Mucosa of stomach (tissue), 1 donor: Measurements from ENCODE around the gene SPIN4.

ENCODE experiments used
- H3K27me3 ChIP-seq: one replicate; pipeline ENCODE4 v1.7.0; 2013; ENCODE audit warnings: mild to moderate bottlenecking, low read length; ENCODE audit not compliant: control insufficient read depth, insufficient read depth
- H3K36me3 ChIP-seq: one replicate; pipeline ENCODE4 v1.7.0; 2013; ENCODE audit warnings: low read length; ENCODE audit not compliant: control insufficient read depth, insufficient read depth
- H3K4me1 ChIP-seq: one replicate; pipeline ENCODE4 v1.7.0; 2013; ENCODE audit warnings: mild to moderate bottlenecking, low read length; ENCODE audit not compliant: control insufficient read depth, insufficient read depth
- H3K4me3 ChIP-seq: one replicate; pipeline ENCODE4 v1.7.0; 2013; ENCODE audit warnings: low read length
- H3K9ac ChIP-seq: one replicate; pipeline ENCODE4 v1.7.0; 2013; ENCODE audit warnings: mild to moderate bottlenecking, low read length, moderate library complexity
- H3K9me3 ChIP-seq: one replicate; pipeline ENCODE4 v1.7.0; 2013; ENCODE audit warnings: mild to moderate bottlenecking, low read length, moderate library complexity; ENCODE audit not compliant: control insufficient read depth
- donor health status: Pancreatic carcinoma.

Gene SPIN4

GRCh38 chrX:63330681-63331080, 20.5 kb downstream of the SPIN4 start:
- H3K27me3 ChIP-seq, result no peaks in the 10 kb centered on the region
- H3K9me3 ChIP-seq, result no peaks in the 10 kb centered on the region
- H3K9ac ChIP-seq, result no peak overlapping the region

GRCh38 chrX:63327788-63328187, 23.3 kb downstream of the SPIN4 start:
- no peaks in the 10 kb centered on the region for H3K9me3 ChIP-seq
- no peak overlapping the region for H3K9ac ChIP-seq
- H3K4me1 ChIP-seq, result no peaks in the 10 kb centered on the region
- H3K36me3 ChIP-seq, result no peaks in the 10 kb centered on the region
- H3K4me3 ChIP-seq, result no peak overlapping the region
- no peaks in the 10 kb centered on the region for H3K27me3 ChIP-seq

More at GRCh38 chrX:63330681-63331080, 20.5 kb downstream of the SPIN4 start:
- Histone ChIP-seq H3K4me1 (no peaks in the 10 kb centered on the region), H3K36me3 (no peaks in the 10 kb centered on the region), H3K4me3 (no peak overlapping the region)

- H3K9ac ChIP-seq, result no peak overlapping the region
- H3K9me3 ChIP-seq, result no peaks in the 10 kb centered on the region
- no peak overlapping the region for H3K4me3 ChIP-seq
- H3K36me3 ChIP-seq, result no peaks in the 10 kb centered on the region
- H3K27me3 ChIP-seq, result no peaks in the 10 kb centered on the region
- H3K4me1 ChIP-seq, result no peaks in the 10 kb centered on the region
These were observed 51.5 kb downstream of the SPIN4 start for GRCh38 chrX:63299596-63299995.
